ENCODE results near the gene SLC26A8. TPM values are rescaled to one million over a fixed set of nuclear protein-coding genes. Genes with fewer than 3 reads are reported as not detected.

Gene SLC26A8
- total RNA-seq, 1 experiment from 2014 or later = 0.09 TPM

GRCh38 chr6:36019167-36019566 lies 5.3 kb downstream of the SLC26A8 start:
- TF ChIP-seq CTCF (conservative IDR thresholded peaks at IDR 0.05) = no peak
- Mint-ChIP-seq H3K9me3 (no peaks in the 10 kb centered on the region), H3K4me1 (peaks cover 11 to 12% of the 10 kb centered on the region in 2 experiments), H3K36me3 (ENCODE audit: insufficient read depth in 1 of 3, low read depth in 3 of 3) (no peaks in the 10 kb centered on the region), H3K27ac (no peak overlapping the region; a peak in 1 of 7 replicates), H3K4me3 (no peak overlapping the region), H3K27me3 (ENCODE audit: low read depth) (no peaks in the 10 kb centered on the region)
- no peak overlapping the region for H2BK12ac ChIP-seq (ENCODE audit: insufficient read length, low read depth, low read length)
- WGBS (ENCODE audit: extremely low coverage, insufficient read length, low lambda C conversion rate) = no CpG with 5 or more reads among the region's 11 CpGs
- no peaks in the 10 kb centered on the region for H3K79me1 ChIP-seq (ENCODE audit: insufficient read depth, low read depth, low read length, poor library complexity, severe bottlenecking)
- H3K4me1 ChIP-seq (ENCODE audit: insufficient read depth, low read length) = peaks cover 2% of the 10 kb centered on the region; the same call in 1 of the 2 replicates
- no peak overlapping the region for H2AK5ac ChIP-seq (ENCODE audit: insufficient read length, low read length)
- H2BK15ac ChIP-seq (ENCODE audit: low read depth, low read length) = no peak overlapping the region
- no peak overlapping the region for H2BK20ac ChIP-seq (ENCODE audit: low read depth, low read length, poor library complexity, severe bottlenecking)
- no peak overlapping the region for H4K91ac ChIP-seq (ENCODE audit: insufficient read length, low read depth, low read length)
- H3K9ac ChIP-seq (ENCODE audit: extremely low read depth, insufficient read length, low read length) = no peak overlapping the region
- H4K20me1 ChIP-seq (ENCODE audit: control insufficient read depth, insufficient read depth, insufficient read length) = no peaks in the 10 kb centered on the region
- H3K27ac ChIP-seq (ENCODE audit: insufficient read length, low read depth, low read length) = no peak overlapping the region
- H3K27me3 ChIP-seq (ENCODE audit: insufficient read depth, low read length) = no peaks in the 10 kb centered on the region
- no peak overlapping the region for H3K56ac ChIP-seq (ENCODE audit: insufficient read length, low read depth, low read length)
- H2BK5ac ChIP-seq (ENCODE audit: insufficient read length, low read length) = no peak overlapping the region
- peaks cover 3% of the 10 kb centered on the region for H3K23me2 ChIP-seq (ENCODE audit: insufficient read length, low read depth, low read length, poor library complexity, severe bottlenecking)
- DNase-seq = no peak
- H3K4ac ChIP-seq (ENCODE audit: low read depth, low read length) = no peak overlapping the region
- H3K14ac ChIP-seq (ENCODE audit: insufficient read depth, low read length) = no peak overlapping the region
- H3K9me3 ChIP-seq (ENCODE audit: control insufficient read depth, low read depth, low read length) = no peaks in the 10 kb centered on the region
- H3K18ac ChIP-seq (ENCODE audit: insufficient read length, low read depth, low read length) = no peak overlapping the region
- no peak overlapping the region for H2AFZ ChIP-seq (ENCODE audit: low read length)
- H4K5ac ChIP-seq (ENCODE audit: insufficient read length, low read depth, low read length) = no peak overlapping the region
- no peak overlapping the region for H3T11ph ChIP-seq (ENCODE audit: low read length)
- H3K79me2 ChIP-seq (ENCODE audit: insufficient read depth, low read length) = no peaks in the 10 kb centered on the region
- no peak overlapping the region for H2BK120ac ChIP-seq (ENCODE audit: low read depth, low read length, poor library complexity, severe bottlenecking)
- H3K23ac ChIP-seq (ENCODE audit: insufficient read length, low read depth, low read length) = no peak overlapping the region
- no peak overlapping the region for H3K4me2 ChIP-seq (ENCODE audit: insufficient read depth, insufficient read length, low read length)
- no peak overlapping the region for H4K8ac ChIP-seq (replicated peaks; ENCODE audit: insufficient read length, low read depth, low read length)
